ENCODE measurements around the gene POMGNT1.

POMGNT1 gene

DNA sequence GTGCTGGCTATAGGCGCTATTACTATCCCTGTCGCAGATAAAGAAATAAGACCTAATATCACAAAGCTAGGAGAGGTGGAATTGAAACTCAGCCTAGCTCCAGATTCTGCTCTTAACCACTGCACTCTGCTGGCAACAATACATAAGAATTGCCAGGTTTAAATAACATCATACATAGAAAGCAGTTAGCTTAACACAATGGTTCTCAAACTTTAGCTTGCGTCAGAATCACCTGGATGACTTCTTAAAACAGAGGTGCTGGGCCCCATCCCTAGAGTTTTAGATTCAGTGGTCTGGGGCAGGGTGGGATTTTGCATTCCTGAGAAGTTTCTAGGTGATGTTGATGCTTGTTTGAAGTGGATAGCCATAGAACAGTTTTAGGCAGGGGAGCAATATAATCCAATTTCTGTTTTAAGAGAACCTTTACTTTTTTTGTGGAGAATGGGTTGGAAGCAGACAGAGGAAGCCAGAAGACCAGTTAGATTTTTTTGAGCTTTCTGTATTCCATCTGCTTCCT lies 1.1 kb upstream of the POMGNT1 start:
- Histone ChIP-seq H3K79me2 (ENCODE audit: insufficient read depth, low read length) (peaks cover 7% of the 10 kb centered on the region; the same call in 1 of the 2 replicates), H2AFZ (ENCODE audit: low read length) (no peak overlapping the region), H3K36me3 (ENCODE audit: insufficient read depth, low read length) (no peaks in the 10 kb centered on the region), H4K20me1 (ENCODE audit: insufficient read depth, low read length, poor library complexity, severe bottlenecking) (no peaks in the 10 kb centered on the region), H3K4me2 (ENCODE audit: low read depth, low read length, poor library complexity, severe bottlenecking) (peak overlapping the region; percentile 89), H3K9me3 (ENCODE audit: insufficient read depth, low read depth, low read length) (no peaks in the 10 kb centered on the region), H3K27me3 (ENCODE audit: insufficient read depth, low read length, poor library complexity, severe bottlenecking) (no peaks in the 10 kb centered on the region), H3K9ac (ENCODE audit: low read depth, low read length, poor library complexity, severe bottlenecking) (peak overlapping the region; percentile 75), H3K9me2 (replicated peaks; ENCODE audit: low read depth, low read length) (no peaks in the 10 kb centered on the region), H3F3A (ENCODE audit: low read depth) (no peaks in the 10 kb centered on the region), H3K4me3 (ENCODE audit: low read length, poor library complexity, severe bottlenecking) (peak overlapping the region; percentile 97), H3K4me1 (ENCODE audit: insufficient read depth, low read length, poor library complexity, severe bottlenecking) (peaks cover 15% of the 10 kb centered on the region)
- no peak for TF ChIP-seq EZH2phosphoT487 (IDR thresholded peaks at IDR 0.05; ENCODE audit: borderline replicate concordance)
- TF ChIP-seq, protein P1, sequence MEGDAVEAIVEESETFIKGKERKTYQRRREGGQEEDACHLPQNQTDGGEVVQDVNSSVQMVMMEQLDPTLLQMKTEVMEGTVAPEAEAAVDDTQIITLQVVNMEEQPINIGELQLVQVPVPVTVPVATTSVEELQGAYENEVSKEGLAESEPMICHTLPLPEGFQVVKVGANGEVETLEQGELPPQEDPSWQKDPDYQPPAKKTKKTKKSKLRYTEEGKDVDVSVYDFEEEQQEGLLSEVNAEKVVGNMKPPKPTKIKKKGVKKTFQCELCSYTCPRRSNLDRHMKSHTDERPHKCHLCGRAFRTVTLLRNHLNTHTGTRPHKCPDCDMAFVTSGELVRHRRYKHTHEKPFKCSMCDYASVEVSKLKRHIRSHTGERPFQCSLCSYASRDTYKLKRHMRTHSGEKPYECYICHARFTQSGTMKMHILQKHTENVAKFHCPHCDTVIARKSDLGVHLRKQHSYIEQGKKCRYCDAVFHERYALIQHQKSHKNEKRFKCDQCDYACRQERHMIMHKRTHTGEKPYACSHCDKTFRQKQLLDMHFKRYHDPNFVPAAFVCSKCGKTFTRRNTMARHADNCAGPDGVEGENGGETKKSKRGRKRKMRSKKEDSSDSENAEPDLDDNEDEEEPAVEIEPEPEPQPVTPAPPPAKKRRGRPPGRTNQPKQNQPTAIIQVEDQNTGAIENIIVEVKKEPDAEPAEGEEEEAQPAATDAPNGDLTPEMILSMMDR (conservative IDR thresholded peaks at IDR 0.05; ENCODE audit: low read length), result no peak

- Histone ChIP-seq H3K9ac (ENCODE audit: low read depth, low read length, poor library complexity, severe bottlenecking) (peak overlapping the region; percentile 75), H3K36me3 (ENCODE audit: insufficient read depth, low read length) (no peaks in the 10 kb centered on the region; the same call in 1 of the 2 replicates), H3K27me3 (ENCODE audit: insufficient read depth, low read length, poor library complexity, severe bottlenecking) (no peaks in the 10 kb centered on the region), H3K79me2 (ENCODE audit: insufficient read depth, low read length) (peaks cover 7% of the 10 kb centered on the region; the same call in 1 of the 2 replicates), H3K4me3 (ENCODE audit: low read length, poor library complexity, severe bottlenecking) (peak overlapping the region; percentile 76), H3F3A (ENCODE audit: low read depth) (no peaks in the 10 kb centered on the region), H3K4me2 (ENCODE audit: low read depth, low read length, poor library complexity, severe bottlenecking) (peak overlapping the region; percentile 89), H4K20me1 (ENCODE audit: insufficient read depth, low read length, poor library complexity, severe bottlenecking) (no peaks in the 10 kb centered on the region), H3K9me2 (replicated peaks; ENCODE audit: low read depth, low read length) (no peaks in the 10 kb centered on the region), H3K9me3 (ENCODE audit: insufficient read depth, low read depth, low read length) (no peaks in the 10 kb centered on the region), H2AFZ (ENCODE audit: low read length) (peak overlapping the region; percentile 76; the same call in 1 of the 2 replicates), H3K4me1 (ENCODE audit: insufficient read depth, low read length, poor library complexity, severe bottlenecking) (peaks cover 15% of the 10 kb centered on the region)
- TF ChIP-seq EZH2phosphoT487 (IDR thresholded peaks at IDR 0.05; ENCODE audit: borderline replicate concordance), result no peak
- TF ChIP-seq, protein P1 (conservative IDR thresholded peaks at IDR 0.05; ENCODE audit: low read length), result no peak
Observed at GRCh38 chr1:46197560-46197963, 672 bp downstream of the POMGNT1 start.

DNA sequence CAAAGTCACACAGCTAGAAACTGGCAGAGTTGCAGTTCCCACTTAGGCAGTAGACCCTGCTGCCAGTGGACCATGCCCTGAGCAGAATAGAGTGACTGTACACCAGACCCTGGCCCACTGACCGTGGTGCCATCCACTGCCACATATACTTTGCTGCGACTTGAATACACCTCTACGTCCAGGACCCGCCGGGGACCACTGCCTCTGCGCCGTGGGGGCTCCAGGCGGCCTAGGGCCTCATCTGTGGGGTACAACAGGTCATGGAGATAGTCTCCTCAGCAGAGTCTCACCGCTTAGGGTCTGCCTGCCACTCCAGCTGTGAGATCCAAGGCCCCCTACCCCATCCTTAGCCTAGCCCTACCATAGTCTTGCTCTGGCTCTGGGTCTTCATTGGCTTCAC lies 1.6 kb downstream of the POMGNT1 start:
- Histone ChIP-seq H3K9me2 (replicated peaks; ENCODE audit: low read depth, low read length) (no peaks in the 10 kb centered on the region), H3K9me3 (ENCODE audit: insufficient read depth, low read depth, low read length) (no peaks in the 10 kb centered on the region), H3K4me2 (ENCODE audit: low read depth, low read length, poor library complexity, severe bottlenecking) (peak overlapping the region; percentile 89), H3K4me1 (ENCODE audit: insufficient read depth, low read length, poor library complexity, severe bottlenecking) (peaks cover 15% of the 10 kb centered on the region), H3K36me3 (ENCODE audit: insufficient read depth, low read length) (peaks cover 4% of the 10 kb centered on the region; the same call in 1 of the 2 replicates), H3K9ac (ENCODE audit: low read depth, low read length, poor library complexity, severe bottlenecking) (peak overlapping the region; percentile 75), H2AFZ (ENCODE audit: low read length) (no peak overlapping the region), H3K27me3 (ENCODE audit: insufficient read depth, low read length, poor library complexity, severe bottlenecking) (no peaks in the 10 kb centered on the region), H3K4me3 (ENCODE audit: low read length, poor library complexity, severe bottlenecking) (peak overlapping the region; percentile 76), H4K20me1 (ENCODE audit: insufficient read depth, low read length, poor library complexity, severe bottlenecking) (no peaks in the 10 kb centered on the region), H3K79me2 (ENCODE audit: insufficient read depth, low read length) (peaks cover 7% of the 10 kb centered on the region; the same call in 1 of the 2 replicates), H3F3A (ENCODE audit: low read depth) (no peaks in the 10 kb centered on the region)
- TF ChIP-seq EZH2phosphoT487 (IDR thresholded peaks at IDR 0.05; ENCODE audit: borderline replicate concordance), result no peak
- TF ChIP-seq, protein P1 (conservative IDR thresholded peaks at IDR 0.05; ENCODE audit: low read length), result no peak

Data from Loucy (cell line).